Germinal center (tissue), 1 donor: ENCODE data around the gene TAF3.

Experiments
- DNase-seq: peaks from one replicate; pipeline ENCODE4 v3.0.0; 2012; ENCODE audit warnings: mixed read lengths, low spot score

The TAF3 gene

GRCh38 chr10:7886056-7886455 lies 67.8 kb downstream of the TAF3 start:
- DNase-seq = no peak

- DNase-seq = no peak
Measured at GRCh38 chr10:7887174-7887816, 69.0 kb downstream of the TAF3 start.

- DNase-seq = no peak
Measured at GRCh38 chr10:7889947-7890542, 71.7 kb downstream of the TAF3 start.

DNA sequence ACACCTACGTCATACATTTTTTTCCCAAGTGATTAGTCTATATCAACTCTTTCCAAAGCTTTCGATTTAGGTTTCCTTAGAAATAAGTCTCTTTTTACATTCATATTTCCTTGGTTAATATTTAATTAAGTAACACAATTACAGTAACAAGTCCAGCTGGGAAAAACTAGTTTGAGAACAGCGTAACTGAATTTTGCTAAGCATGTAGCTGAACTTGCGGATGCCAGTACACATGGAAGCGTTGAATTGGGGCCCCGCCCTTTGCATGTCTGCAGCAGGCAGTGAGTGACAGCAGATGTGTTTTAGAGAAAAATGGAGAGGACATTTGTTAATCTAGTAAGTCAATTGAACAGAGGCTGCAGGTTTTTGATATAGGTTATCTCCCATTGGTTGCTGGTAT lies 72.5 kb downstream of the TAF3 start:
- DNase-seq = no peak

GRCh38 chr10:7891634-7892033 lies 73.3 kb downstream of the TAF3 start:
- no peak for DNase-seq

DNA sequence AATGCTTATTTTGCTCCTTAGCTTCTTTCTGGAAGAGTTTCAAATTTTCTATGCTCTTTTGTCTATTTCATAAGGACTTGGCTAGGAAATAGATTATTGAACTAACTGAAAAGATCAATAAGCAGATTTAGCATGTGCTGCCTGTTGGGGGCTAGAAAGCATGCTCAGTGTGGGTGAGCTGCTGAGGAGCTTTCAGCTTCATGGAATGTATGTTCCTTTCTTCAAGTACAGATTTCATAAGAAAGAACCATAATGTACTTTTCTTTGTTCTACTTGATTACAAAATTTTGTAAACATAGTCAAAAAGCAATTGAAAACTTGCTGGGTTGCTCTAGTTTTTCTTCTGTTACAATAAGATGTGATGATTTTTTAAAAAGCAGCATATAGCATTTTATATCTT lies 73.8 kb downstream of the TAF3 start:
- DNase-seq = no peak

GRCh38 chr10:7895699-7896090 lies 77.4 kb downstream of the TAF3 start:
- no peak for DNase-seq

GRCh38 chr10:7896297-7896696 lies 78.0 kb downstream of the TAF3 start:
- DNase-seq = no peak

- DNase-seq = no peak
Measured at GRCh38 chr10:7901256-7901655, 83.0 kb downstream of the TAF3 start.

DNA sequence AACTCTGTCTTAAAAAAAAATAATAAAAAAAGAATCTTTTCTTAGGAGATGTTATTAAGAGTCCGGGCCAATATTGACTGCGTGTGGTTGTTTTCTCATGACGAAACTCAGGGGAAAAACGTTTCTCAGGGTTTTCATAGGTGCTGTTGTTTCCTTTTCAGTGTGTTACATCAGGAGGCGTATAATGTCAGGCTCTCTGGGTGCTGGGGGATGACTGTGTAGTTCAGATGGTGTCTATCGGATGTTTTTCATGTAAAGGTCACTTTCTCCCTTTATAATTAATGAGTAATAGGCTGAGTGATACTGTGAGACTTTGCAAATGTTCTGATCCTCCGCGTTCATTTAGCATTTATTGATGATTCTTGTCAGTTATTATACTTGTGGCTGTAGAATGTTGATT lies 84.1 kb downstream of the TAF3 start:
- DNase-seq = no peak

DNA sequence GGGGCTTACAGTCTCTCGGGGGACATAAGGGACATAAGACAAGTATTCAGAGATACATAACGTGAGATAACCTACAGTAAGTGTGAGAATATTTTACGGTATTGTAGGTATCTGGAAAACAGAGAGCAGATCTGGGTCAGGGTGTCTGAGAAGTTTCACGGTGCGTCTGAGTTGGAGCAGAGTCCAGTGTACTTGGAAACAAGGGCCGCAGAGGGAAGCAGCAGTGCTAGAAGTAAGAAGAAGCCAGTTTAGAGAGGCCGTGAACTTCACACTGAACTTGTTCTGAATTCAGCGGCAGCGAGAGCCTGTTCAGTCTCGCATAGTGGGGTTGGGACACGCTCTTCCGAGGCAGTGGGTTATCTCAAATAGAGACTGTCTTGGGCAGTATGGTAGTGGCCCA lies 85.5 kb downstream of the TAF3 start:
- DNase-seq = no peak

GRCh38 chr10:7906128-7906527 lies 87.8 kb downstream of the TAF3 start:
- no peak for DNase-seq

- DNase-seq = no peak
Measured at GRCh38 chr10:7908541-7909210, 90.4 kb downstream of the TAF3 start.

DNA sequence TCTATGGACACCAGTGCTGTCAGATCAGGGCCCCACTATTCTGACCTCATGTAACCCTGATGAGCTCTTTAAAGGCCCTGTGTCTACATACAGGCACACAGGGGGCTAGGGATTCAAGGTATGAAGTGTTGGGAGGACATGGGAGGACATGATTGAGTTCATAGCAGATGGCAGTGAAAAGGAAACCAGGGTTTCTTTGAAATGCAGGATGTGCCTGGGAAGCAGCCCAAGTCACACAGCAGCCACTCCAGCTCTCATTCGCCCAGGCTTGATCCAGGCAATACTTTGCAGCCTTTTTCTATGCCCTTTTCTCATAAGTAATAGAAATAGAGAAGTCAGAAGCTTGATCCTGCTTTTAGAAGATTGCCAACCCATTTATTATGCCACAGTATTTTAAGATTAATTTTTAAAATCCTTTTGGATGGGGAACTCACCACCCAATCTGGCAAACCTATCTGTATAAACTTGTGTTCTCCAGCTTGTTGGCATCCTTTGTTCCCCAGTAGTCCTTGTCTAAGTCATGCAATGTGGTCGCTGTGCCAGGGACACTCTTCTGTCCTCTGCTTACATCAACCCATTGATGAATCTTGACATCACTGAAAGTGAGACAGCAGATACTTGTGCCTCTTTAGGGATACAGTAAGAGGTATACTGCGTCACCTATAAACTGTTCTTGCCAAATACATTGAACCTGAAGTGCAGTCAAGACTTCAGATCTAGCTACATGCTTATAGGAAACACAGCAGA lies 95.0 kb downstream of the TAF3 start:
- no peak for DNase-seq

DNA sequence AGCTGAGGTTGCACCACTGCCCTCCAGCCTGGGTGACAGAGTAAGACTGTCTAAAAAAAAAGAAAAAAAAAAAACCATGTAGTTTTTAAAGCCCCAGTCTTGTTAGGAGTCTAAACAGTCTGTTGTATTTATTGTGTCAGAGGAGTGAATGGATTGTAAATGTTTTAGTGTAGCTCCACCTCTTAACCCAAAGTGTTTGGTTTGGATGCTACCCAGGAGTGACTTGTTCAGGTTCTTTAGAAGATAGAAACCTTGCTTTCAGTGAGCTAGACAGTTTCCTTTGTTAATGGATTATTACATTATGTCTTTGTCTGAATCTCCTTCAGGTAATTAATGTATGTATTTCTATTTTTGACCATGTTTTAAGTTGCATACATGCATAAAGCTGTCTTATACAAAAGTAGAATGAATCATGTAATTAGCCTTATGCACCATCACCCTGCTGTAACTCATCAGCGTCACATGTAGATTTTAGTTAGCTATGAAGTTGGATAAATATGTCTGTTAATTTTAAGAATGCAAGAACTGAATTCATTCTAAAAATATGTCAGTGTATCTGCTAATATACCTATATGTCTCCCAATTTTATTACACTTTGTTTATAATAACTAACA lies 97.7 kb downstream of the TAF3 start:
- no peak for DNase-seq

- DNase-seq = no peak
Measured at GRCh38 chr10:7917736-7918135, 99.4 kb downstream of the TAF3 start.

GRCh38 chr10:7922707-7923106 lies 104.4 kb downstream of the TAF3 start:
- no peak for DNase-seq

DNA sequence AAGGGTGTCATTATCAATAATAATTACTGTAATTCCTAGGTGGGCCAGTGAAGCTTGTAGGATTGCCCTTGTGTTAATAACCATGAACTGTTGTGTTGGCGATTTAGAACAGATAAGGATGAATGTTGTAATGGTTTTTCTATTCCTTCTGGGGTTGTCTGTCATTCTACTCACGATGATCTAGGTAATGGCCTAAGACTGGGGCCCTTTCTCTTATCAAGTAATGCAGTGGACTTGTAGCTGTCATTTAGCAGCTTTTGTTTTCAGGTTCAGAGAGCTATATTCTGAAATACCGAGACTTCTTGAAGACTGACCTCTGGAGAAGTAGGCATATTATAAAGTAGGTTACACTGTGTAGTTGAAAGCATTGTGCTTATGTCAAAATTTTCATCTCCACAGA lies 110.2 kb downstream of the TAF3 start:
- no peak for DNase-seq

DNA sequence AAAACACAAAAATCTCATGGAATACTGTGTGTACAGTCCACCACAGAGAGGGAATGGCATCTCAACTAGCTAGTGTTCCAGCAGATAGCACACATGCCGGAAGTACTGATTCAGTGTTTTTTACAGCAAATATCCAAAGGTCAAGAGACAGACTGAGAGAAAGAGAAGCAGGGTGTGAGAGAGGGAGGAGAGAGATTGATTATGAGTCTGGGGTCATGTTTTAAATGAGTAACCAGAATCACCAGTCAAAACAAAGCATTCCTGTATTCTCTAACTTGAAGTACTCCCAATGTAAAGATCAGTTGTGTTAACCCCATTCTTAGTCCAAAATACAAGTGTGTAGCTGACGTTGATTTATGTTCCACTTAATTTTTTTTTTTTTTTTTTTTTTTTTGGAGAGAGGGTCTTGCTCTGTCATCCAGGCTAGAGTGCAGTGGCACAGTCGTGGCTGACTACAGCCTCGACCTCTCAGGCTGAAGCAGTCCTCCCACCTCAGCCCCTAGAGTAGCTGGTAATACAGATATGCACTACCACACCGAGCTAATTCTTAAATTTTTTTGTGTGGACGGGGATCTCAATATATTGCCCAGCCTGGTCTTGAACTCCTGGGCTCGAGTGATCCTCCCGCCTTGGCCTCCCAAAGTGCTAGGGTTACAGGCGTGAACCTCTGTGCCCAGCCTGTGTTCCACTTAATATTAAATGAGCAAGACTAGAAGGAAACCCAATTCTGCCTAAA lies 114.2 kb downstream of the TAF3 start:
- no peak for DNase-seq

DNA sequence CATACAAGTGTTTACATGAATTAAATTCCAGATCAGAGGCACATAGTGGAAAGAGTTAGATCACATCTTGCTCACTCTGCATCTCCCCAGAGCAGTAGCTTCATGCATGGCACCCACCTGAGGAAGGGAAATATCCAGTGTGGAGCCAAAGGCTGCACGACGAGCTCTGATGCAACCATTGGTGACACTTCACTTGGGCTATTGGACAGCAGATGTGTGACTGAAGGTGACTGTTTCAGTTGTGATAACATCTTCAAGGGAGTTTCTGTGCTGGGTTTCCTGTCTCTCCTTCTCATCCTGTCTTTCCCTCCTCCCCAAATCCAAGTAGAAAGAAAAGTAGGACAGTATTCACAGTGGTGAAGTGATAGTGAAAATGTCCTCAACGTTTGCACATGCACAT lies 115.0 kb downstream of the TAF3 start:
- DNase-seq = no peak

- no peak for DNase-seq
Measured at GRCh38 chr10:7933757-7934156, 115.5 kb downstream of the TAF3 start.
